Right hindlimb (tissue), 1 donor: ENCODE results near the gene FOXQ1.
"Not testable (repeated sequence)": the region's sequence is repeated elsewhere in the genome, so short reads cannot be mapped to it uniquely, and the experiment has no call there.

Experiments
- DNase-seq: peaks from one replicate; pipeline ENCODE4 v3.0.0-alpha.2; 2018

The FOXQ1 gene

DNA sequence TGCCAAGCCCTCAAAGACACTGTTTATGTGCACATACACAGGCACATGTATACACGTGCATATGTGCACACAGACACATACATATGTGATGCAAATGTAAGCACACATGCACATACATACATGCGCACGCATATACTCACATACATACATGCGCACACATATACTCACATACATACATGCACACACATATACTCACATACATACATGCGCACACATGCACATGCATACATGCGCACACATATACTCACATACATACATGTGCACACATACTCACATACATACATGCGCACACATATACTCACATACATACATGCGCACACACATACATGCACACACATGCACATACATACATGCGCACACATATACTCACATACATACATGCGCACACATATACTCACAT, 20.5 kb upstream of the FOXQ1 start:
- no peak for DNase-seq

- no peak for DNase-seq
Observed at GRCh38 chr6:1295420-1295819, 16.5 kb upstream of the FOXQ1 start.

DNA sequence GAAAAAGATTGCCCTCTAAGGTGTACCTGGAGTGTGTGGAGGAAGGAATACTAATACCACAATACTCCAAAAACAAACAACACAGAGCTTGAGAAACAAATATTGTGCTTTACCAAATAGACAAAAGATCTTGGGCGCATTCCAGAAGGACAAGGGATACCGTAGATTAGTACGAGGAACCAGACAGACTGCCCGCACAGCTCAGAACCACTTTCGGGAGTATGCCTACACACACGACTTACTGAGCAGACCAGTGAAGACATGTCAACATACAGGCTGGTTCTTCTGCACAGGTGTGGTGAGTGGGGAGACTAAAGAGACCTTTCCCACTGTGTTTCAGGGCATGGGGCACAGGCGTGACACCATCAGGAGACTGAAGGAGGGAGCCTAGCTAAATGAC, 15.8 kb upstream of the FOXQ1 start:
- no peak for DNase-seq

DNA sequence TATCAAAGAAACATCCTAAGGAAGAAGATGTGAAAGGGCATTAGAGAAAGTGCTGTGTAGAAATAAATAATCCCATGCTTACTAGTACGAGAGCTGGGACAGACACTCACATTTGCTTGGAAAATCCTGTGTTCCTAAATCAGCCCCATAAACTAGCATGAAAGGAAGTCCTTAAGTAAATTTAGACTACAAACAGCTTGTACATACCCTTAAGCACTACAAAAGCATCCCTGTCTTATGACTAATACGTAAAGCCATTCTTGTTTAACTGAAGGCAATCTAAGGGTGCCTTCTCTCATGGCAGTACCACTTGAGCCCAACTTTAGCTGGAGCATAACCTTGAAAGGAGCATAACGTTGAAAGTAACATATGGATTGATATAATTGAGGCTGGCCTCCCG, 15.4 kb upstream of the FOXQ1 start:
- no peak for DNase-seq

DNA sequence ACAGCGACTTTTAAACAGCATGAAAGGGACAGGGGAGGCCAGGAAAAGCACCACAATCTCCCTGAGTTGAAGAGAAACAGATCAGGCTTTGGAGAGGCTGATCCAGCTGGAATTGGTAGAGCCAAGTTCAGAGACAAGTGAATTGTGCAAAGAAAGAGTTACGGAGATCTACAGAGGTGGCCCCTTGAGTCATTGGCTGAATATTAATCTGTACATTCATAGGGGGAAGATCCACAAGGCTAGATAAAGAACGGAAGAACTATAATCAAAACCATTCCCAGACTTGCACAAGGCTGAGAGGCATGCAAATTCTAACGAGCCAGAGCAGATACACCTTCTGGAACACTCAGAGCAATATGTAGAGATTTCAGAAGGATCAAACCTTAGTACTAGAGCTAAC, 14.2 kb upstream of the FOXQ1 start:
- no peak for DNase-seq

DNA sequence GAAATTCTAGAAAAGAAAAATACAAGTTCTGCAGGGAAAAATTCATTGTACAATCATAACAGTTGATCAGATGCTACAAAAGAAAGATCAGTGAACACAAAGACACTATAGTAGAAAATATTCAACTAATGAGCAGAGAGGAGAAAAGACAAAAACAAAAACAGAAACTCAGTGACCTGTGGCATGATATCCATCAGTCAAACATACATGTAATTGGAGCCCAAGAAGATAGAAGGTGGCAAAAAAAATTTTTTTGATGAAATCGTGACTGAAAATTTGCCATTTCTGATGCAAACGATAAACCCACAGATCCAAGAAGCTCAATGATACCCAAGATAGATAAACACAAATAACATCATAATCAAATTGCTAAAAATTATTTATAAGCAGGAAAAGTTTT, 13.1 kb upstream of the FOXQ1 start:
- no peak for DNase-seq

- DNase-seq, result no peak
Observed at GRCh38 chr6:1306133-1306532, 5.8 kb upstream of the FOXQ1 start.

DNA sequence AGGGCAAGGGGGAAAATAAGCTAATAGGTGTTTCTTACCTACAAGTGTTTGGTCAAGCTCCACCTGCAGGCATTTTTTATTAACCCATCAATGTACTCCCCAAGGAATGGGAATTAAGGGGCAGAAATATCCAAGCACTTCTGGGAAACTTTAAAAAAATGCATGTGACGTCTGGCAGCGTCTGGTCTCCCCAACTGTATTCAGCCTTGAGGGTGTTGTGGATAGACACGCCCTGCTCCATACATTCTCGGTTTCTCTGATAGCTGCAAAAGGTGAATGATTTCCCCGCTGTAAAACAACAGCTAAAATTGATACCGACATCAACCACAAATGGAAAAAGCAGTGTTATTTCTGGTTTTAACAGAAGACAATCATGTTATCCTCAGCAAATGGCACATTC, 2.5 kb upstream of the FOXQ1 start:
- no peak for DNase-seq

- no peak for DNase-seq
Observed at GRCh38 chr6:1310628-1311399, 1.1 kb upstream of the FOXQ1 start.

DNA sequence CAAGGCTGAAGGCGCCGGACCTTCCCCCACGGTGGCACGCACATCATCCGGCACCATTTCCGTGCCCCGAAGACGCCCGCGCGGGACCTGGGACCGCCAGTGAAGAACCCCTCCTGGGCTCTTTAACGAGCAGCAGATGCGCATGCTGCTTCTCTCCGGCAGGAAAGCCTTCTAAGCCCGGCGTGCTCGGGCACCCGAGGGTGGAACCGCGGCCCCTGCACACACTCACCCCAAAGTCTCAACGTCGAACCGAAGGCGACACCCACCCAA, 240 bp downstream of the FOXQ1 start:
- no peak for DNase-seq

DNA sequence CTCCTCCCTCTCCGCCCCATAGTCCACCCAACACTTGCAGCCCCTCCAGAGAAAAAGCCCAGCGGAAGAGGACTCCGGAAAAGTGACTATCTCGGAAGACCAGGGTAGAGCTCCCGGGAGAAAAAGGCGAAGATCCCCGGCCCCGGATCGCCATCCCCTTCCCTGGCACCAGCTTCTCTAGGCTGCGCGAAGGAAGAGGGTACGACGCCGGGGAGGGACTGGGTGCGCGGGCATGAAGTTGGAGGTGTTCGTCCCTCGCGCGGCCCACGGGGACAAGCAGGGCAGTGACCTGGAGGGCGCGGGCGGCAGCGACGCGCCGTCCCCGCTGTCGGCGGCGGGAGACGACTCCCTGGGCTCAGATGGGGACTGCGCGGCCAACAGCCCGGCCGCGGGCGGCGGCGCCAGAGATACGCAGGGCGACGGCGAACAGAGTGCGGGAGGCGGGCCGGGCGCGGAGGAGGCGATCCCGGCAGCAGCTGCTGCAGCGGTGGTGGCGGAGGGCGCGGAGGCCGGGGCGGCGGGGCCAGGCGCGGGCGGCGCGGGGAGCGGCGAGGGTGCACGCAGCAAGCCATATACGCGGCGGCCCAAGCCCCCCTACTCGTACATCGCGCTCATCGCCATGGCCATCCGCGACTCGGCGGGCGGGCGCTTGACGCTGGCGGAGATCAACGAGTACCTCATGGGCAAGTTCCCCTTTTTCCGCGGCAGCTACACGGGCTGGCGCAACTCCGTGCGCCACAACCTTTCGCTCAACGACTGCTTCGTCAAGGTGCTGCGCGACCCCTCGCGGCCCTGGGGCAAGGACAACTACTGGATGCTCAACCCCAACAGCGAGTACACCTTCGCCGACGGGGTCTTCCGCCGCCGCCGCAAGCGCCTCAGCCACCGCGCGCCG, 822 bp downstream of the FOXQ1 start:
- DNase-seq, result no peak

GRCh38 chr6:1313384-1313766, 1.5 kb downstream of the FOXQ1 start:
- DNase-seq, result no peak

DNA sequence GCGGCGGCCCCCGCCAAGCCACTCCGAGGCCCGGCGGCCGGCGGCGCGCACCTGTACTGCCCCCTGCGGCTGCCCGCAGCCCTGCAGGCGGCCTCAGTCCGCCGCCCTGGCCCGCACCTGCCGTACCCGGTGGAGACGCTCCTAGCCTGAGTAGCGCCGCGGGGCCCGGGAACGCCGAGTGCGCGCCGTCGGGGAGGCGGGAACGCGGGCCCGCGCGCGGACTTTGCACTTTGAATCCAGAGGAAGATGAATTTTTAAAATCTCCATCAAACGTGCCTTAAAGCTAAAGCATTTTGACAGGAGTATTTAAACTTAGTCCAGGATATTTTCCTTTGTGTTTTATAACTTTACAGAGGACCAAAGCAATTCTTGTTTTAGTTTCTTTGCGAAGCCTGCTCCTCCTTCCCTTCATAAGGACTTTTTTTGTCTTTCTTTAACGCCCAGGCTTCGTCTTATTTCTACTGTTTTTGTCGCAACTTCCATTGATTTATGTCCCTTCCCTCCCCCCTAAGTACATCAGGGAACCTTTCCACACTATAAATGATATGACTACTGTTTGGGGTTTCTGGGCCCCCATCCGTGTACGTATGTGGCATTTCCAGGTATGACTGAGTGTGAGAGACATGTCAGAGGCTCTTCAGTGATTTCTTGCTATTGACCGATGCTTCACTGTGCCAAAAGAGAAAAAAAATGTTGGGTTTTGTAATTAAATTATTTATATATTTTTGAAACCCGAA, 2.0 kb downstream of the FOXQ1 start:
- DNase-seq, result peak; percentile 34

DNA sequence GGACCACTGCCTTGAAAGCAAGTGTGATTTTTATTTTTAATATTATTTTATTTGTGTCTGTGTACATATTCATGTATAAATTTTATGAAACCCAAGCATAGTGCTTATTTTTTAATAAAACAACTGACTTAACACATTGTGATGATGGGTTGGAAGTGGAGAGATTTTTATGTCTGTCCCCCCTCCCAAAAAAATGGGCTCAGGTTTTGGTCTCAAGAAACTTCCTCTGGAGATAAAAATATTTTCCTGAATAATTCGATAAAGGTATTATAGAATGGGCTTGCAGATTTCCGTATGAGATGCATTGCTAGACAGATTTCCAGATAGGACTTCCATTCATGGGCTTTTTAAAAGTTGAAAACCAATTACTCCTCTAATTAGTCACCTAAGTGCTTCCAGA, 2.7 kb downstream of the FOXQ1 start:
- DNase-seq, result no peak

DNA sequence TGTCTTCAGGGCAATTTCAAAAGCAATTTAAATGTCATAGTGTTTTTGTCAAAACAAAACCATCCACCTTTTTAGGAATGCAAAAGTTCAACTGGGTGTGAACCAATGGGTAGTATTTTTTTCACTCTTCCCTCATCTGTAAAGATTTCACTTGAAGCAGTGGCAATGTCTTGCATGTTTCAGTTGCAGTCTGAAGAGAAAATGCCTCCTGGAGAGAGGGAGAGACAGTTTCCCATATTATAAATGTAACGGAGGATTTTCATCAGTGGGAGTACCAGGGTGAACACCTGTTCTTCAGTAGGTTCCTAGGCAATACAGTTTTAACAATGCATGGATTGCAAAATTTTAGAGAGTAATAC, 3.3 kb downstream of the FOXQ1 start:
- DNase-seq, result no peak

DNA sequence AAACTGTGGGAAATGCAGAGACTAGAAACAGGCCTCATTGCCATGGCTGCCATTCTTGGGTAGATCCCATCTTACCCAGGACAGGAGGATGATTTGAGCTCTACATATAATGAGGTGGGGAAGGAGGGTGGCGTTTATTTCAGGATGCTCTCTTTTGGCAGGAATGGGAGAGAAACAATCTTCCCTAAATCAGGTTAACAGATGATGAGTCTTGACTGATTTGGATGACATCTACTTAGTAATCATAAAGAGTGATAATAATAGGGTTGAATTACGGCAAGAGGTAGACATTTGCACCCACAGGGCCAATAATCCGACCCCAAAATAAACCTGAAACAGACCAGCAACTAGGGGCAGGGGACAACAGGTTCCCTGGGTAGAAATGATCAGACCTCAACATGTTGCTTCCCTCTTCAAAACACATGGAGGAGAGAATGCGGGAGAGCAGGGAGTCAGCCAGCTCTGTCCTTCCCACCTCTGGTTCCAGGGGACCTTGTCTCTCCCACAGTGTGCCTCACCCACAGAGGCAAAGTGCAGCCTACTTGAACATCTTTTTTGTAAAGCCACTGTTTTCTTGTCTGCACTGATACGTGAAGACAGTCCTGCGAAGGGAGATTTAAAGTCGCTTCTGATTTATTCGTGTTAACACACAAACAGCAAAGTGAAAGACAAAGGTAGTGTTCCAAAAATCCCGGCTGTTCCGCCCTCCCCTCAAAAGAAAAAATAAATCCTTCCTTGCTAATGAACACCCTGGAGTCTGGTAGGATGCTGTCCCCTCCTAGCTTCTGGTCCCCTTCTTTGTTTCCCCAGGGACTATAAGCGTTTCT, 3.9 kb downstream of the FOXQ1 start:
- DNase-seq, result no peak

- DNase-seq, result peak; percentile 35
Observed at GRCh38 chr6:1316489-1316971, 4.6 kb downstream of the FOXQ1 start.

DNA sequence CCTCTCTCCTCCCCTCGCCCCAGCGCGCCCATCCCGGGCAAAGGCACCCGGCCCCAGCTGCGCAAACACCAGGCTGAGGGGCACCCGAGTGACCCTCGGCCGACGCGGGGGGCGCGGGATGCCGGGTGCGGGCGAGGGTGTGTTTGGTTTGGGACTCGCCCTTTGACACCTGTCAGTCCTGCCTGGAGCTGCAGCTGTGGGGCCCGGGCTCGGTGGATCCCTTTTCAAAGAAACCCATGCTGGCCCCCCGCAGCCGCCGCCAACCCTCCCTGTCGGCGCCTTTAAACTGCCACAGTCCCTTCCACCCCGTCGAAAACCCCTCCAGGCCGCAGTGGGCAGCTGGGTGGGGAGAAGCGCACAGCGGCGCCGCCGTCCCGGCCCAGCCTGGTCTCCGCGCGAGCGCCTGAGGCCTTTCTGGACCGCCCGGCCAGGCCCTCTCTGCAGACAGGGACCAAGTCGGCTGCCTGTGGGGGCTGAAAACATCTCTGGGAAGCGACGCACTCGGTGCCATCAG, 5.5 kb downstream of the FOXQ1 start:
- DNase-seq, result no peak

DNA sequence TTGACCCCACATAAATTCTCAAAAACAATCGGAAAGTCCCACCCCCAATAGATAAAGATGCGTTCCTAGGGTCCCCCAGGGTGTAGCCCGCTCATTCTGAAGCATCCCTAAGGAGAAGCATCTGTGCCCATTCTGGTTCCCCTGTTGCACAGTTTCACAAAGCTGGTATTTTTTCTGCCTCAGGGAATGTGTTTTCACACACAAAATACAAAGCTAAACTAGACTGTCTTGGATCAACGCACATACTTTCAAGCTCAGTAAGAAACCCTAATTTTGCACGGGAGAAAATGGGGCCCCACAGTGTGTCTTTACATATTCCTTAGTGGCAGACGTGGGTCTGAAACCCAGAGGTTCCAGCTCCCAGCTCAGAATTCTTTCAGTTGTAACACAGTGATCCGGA, 6.1 kb downstream of the FOXQ1 start:
- DNase-seq, result no peak

DNA sequence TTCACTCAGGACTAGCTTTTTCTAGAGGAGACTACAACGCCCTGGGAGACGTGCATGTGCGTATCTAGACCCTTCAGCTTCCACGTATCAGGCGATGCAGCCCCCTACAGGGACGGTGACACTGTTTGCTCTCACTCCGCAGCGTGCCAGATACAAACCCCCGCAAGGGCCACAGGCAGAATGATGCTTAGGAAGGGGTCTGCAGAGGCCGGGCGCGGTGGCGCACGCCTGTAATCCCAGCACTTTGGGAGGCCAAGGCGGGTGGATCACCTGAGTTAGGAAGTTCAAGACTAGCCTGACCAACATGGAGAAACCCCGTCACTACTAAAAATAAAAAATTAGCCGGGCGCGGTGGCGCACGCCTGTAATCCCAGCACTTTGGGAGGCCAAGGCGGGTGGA, 6.7 kb downstream of the FOXQ1 start:
- not testable (repeated sequence) for DNase-seq

DNA sequence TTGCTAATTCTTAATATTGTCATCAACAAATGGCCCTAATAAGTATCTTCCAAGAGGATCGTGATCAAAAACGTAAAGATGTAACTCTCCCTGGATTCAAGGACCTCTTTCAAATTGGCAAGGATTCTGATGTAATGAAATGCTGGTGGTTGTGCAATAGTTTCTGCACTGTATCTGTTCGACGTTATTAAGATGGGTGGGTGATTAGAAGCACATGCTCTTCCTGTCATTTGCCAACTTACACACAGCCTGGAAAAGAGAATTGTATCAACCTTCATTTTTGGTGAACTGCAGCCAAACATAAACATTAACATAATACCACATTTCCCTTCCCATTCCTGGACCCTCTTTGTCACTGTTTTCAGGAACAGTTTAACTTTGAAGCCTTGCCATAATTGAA, 9.8 kb downstream of the FOXQ1 start:
- DNase-seq, result no peak

DNA sequence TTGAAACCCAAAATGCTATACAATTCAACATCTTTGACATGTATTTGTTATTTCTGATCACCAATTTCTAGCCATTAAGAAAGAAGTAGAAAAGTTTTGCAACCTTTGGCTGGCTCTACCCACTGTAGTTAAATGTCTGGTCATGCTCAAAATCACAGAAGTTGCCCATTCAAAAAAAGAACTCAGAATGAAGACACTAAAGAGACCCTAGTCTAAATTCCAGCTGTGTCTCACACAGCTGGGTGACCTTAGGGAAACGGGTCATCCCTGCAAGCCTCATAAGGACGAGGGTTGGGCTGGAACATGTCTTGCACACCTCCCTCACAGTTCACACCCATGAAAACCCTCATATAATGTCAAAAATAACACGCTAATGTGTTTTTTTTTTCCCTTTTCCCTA, 10.3 kb downstream of the FOXQ1 start:
- no peak for DNase-seq
